T-helper 1 cell treated with Interleukin-12 subunit alpha and Interleukin-12 subunit beta and Interleukin-4 antibody, amounts not matched to agents 30 μg/mL and 1 μg/mL, for 36 hours (primary cell): ENCODE results near the gene INMT.

Source experiments
- H3K27ac Mint-ChIP-seq: one replicate; pipeline ENCODE4 v1.8.0; 2021; ENCODE audit warnings: mild to moderate bottlenecking, mixed read lengths
- H3K27me3 Mint-ChIP-seq: one replicate; pipeline ENCODE4 v1.8.0; 2021; ENCODE audit warnings: low read depth, mixed read lengths
- H3K36me3 Mint-ChIP-seq: one replicate; pipeline ENCODE4 v1.8.0; 2021; ENCODE audit warnings: low read depth, mixed read lengths
- H3K4me1 Mint-ChIP-seq: one replicate; pipeline ENCODE4 v1.8.0; 2021; ENCODE audit warnings: low read depth, mixed read lengths
- H3K4me3 Mint-ChIP-seq: one replicate; pipeline ENCODE4 v1.8.0; 2021; ENCODE audit warnings: mild to moderate bottlenecking, moderate library complexity, mixed read lengths
- H3K9me3 Mint-ChIP-seq: one replicate; pipeline ENCODE4 v1.8.0; 2021; ENCODE audit warnings: mixed read lengths

The INMT gene

GRCh38 chr7:30799206-30799975 lies 47.5 kb downstream of the INMT start:
- Mint-ChIP-seq H3K27ac (peak overlapping the region; percentile 6), H3K27me3 (no peaks in the 10 kb centered on the region), H3K4me3 (no peak overlapping the region), H3K36me3 (no peaks in the 10 kb centered on the region), H3K4me1 (peaks cover 15% of the 10 kb centered on the region), H3K9me3 (no peaks in the 10 kb centered on the region)

DNA sequence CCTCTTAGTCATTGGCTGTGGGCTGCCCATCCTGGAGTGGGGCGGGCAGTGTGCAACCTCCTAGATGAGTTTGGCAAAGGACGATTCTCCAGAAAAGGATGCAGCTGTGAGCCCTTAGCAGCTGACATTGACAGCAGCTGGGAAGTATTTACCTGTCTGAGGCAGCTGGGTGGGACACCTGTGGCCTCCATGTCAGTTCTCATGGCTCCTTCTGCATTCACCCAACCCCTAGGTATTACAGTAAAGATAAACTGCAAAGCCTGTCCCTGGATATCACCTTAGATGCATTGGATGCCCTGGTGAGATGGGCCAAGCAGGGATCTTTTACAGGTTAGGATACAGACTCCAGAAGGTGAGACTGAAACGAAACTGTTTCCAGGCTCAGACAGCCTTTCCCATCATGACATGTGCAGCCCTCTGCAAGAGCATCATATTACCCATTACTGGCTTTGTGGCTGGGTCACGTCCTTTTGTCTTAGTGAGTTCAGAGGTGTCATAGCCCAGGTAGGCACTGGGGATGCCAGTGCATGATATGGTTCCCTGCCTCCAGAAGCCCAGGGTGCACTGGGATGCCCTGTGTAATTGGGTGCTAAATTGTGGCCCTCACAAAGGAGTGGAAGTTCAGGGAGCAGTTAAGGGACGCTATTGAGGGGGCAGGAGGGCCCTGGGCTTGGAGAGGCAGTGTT lies 48.2 kb downstream of the INMT start:
- Mint-ChIP-seq H3K4me3 (no peak overlapping the region), H3K4me1 (peaks cover 15% of the 10 kb centered on the region), H3K9me3 (no peaks in the 10 kb centered on the region), H3K36me3 (no peaks in the 10 kb centered on the region), H3K27ac (no peak overlapping the region), H3K27me3 (no peaks in the 10 kb centered on the region)

GRCh38 chr7:30800785-30801252 lies 48.9 kb downstream of the INMT start:
- Mint-ChIP-seq H3K4me3 (no peak overlapping the region), H3K36me3 (no peaks in the 10 kb centered on the region), H3K9me3 (no peaks in the 10 kb centered on the region), H3K27me3 (no peaks in the 10 kb centered on the region), H3K27ac (no peak overlapping the region), H3K4me1 (peaks cover 12% of the 10 kb centered on the region)

GRCh38 chr7:30802812-30803211 lies 50.9 kb downstream of the INMT start:
- Mint-ChIP-seq H3K4me1 (no peaks in the 10 kb centered on the region), H3K36me3 (no peaks in the 10 kb centered on the region), H3K4me3 (no peak overlapping the region), H3K27me3 (no peaks in the 10 kb centered on the region), H3K9me3 (no peaks in the 10 kb centered on the region), H3K27ac (no peak overlapping the region)

DNA sequence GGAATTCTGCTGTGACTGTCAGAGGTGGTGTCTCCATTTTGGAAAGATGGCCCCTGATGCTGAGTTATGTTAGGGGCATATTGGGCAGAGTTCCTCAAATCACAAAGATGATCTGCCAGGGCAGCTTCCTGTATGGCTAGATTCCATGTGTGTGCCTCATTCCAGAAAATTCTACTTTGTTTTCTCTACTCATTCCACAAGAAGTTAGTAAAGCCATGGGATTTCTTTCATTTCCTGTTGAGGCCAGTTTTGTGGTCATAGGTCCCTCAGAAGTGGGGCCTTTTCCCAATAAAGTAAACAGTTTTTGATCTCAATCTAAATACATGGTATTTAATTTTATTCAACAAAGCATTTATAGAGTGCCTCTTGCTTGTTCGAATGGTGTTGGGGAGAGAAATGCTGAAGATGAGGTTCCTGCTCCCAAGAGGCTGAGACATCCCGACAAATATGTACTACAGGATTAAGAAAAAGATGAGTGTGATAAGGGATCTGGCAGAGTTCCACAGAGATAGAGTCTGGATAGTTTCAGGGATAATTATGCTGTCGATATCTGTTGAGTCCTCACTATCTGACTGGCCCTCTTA lies 52.2 kb downstream of the INMT start:
- Mint-ChIP-seq H3K9me3 (no peaks in the 10 kb centered on the region), H3K27ac (no peak overlapping the region), H3K4me3 (no peak overlapping the region), H3K27me3 (no peaks in the 10 kb centered on the region), H3K36me3 (no peaks in the 10 kb centered on the region), H3K4me1 (no peaks in the 10 kb centered on the region)

DNA sequence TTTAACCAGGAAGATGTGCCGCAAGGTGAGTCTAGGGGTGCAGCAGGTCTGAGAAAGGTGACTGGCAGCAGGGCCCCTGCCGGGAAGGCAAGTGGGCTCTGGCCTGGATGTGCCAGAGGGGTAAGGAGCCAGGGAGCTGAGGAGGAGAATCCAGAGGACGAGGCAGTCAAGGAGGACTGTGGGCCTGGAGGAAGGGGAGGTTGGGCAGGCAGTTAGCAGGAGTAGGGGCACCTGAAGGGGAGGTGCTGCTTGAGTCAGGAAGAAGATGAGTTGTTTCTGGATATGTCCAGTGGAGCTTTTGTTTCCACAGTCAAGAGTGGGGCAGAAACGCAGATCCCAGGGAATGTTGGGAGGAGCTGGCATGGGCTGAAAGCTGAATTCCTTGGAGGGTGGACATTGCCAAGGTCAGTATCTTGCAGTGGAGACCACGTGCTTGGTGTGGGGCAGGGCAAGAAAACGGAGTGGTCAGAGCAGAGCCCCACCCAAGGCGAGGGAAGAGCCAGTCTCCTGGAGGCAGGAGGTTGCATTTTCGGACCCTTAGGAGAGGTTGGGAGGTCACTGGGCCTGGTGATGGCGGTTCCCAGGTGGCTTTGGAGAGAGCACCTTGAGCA lies 53.3 kb downstream of the INMT start:
- Mint-ChIP-seq H3K27me3 (no peaks in the 10 kb centered on the region), H3K4me3 (no peak overlapping the region), H3K36me3 (no peaks in the 10 kb centered on the region), H3K4me1 (no peaks in the 10 kb centered on the region), H3K9me3 (no peaks in the 10 kb centered on the region), H3K27ac (no peak overlapping the region)

- no peaks in the 10 kb centered on the region for H3K9me3 Mint-ChIP-seq
- H3K4me1 Mint-ChIP-seq, result no peaks in the 10 kb centered on the region
- no peak overlapping the region for H3K4me3 Mint-ChIP-seq
- no peak overlapping the region for H3K27ac Mint-ChIP-seq
- no peaks in the 10 kb centered on the region for H3K36me3 Mint-ChIP-seq
- H3K27me3 Mint-ChIP-seq, result no peaks in the 10 kb centered on the region
Observed at GRCh38 chr7:30805931-30806330, 54.0 kb downstream of the INMT start.
